Measurements from ENCODE around the gene ROR1. TPM values are rescaled to one million over a fixed set of nuclear protein-coding genes. Genes with fewer than 3 reads are reported as not detected.

Gene ROR1
- total and polyA plus RNA-seq, 8 donors: 1.4 to 37.3 (median 14.6) TPM

DNA sequence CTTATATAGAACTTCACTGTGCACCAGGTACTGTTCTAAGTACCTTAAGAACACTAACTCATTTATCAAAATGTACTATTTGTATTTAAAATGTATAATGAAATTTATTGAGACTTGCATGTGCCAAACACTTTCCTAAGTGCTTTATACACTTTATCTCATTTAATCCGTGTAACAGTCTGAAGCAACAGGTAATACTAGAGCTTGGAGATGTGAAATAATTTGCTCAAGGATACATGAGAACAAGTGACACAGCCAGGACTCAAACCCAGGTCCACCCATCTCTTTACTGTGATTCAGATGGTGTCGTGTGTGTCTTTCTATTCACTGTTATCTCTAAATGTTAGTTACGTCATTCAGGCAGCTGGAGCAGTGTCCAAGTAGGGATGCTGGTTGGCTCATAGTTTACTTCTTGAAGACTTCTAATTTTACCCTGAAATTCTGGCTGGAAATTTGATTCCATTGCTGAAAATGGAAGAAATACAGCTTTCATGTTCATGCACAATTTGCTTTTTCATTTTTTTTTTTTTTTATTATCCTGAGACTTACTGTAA lies 259.9 kb downstream of the ROR1 start:
- no peak overlapping the region for H3K4me3 ChIP-seq
- WGBS, 5 donors: 44 to 65% (median 50%) methylated on average over 3 of the region's 3 CpGs
- peak in 1 of 2 donors; percentile 40 for DNase-seq
- no peak overlapping the region for H3K27ac ChIP-seq
- peaks cover 3 to 25% (median 6%) of the 10 kb centered on the region in 4 donors for H3K4me1 ChIP-seq
- no peak for TF ChIP-seq EP300 (IDR thresholded peaks at IDR 0.05)
- no peak for TF ChIP-seq POLR2AphosphoS5 (IDR thresholded peaks at IDR 0.05)
- no peak for TF ChIP-seq CTCF (IDR thresholded peaks at IDR 0.05)
- no peak for TF ChIP-seq POLR2A (IDR thresholded peaks at IDR 0.05)
- no peaks in the 10 kb centered on the region for H3K27me3 ChIP-seq
- H3K9me3 ChIP-seq: no peaks in the 10 kb centered on the region
- H3K36me3 ChIP-seq: no peaks in the 10 kb centered on the region
- intact Hi-C loops (cut with DNase I; ENCODE audit: low total_unique reads): no loop called here

DNA sequence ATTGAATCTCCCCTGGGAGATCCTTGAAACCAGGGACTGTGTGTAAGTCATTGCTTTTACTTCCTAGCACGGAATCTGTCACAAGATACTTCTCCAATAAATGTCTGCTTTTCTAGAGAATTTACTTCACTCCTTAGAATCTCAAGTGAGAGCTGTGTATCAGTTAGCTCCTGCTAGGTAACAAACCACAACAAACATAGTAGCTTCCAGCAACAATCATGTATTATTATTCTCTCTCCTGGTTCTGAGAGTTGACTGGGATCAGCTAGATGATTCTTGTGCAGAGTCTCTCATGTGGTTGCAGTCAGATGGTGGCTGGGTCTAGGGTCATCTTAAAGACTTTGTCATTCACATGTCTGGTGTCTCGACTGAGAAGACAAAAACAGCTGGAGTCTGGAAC lies 262.7 kb downstream of the ROR1 start:
- TF ChIP-seq EP300 (IDR thresholded peaks at IDR 0.05) (no peak), CTCF (IDR thresholded peaks at IDR 0.05) (no peak), POLR2A (IDR thresholded peaks at IDR 0.05) (no peak), POLR2AphosphoS5 (IDR thresholded peaks at IDR 0.05) (no peak)
- DNase-seq: no peak
- H3K4me1 ChIP-seq: peaks cover 9 to 41% (median 23%) of the 10 kb centered on the region in 4 donors
- no peaks in the 10 kb centered on the region for H3K27me3 ChIP-seq
- H3K27ac ChIP-seq: no peak overlapping the region
- H3K36me3 ChIP-seq: no peaks in the 10 kb centered on the region
- intact Hi-C loops (cut with DNase I; ENCODE audit: low total_unique reads): no loop called here
- H3K4me3 ChIP-seq: no peak overlapping the region
- WGBS, 5 donors: 81 to 90% (median 84%) methylated on average over 2 of the region's 2 CpGs
- no peaks in the 10 kb centered on the region for H3K9me3 ChIP-seq

GRCh38 chr1:64038119-64038518 lies 264.3 kb downstream of the ROR1 start:
- Histone ChIP-seq H3K27me3 (no peaks in the 10 kb centered on the region), H3K36me3 (no peaks in the 10 kb centered on the region), H3K9me3 (no peaks in the 10 kb centered on the region), H3K4me3 (no peak overlapping the region), H3K4me1 (peaks cover 17 to 53% (median 36%) of the 10 kb centered on the region in 4 donors), H3K27ac (peak overlapping the region in 2 of 5 donors; percentile 51 to 68)
- TF ChIP-seq POLR2A (IDR thresholded peaks at IDR 0.05) (no peak), POLR2AphosphoS5 (IDR thresholded peaks at IDR 0.05) (no peak), CTCF (IDR thresholded peaks at IDR 0.05) (no peak), EP300 (IDR thresholded peaks at IDR 0.05) (no peak)
- 81 to 90% (median 89%) methylated on average over 4 of the region's 4 CpGs for WGBS, 5 donors
- intact Hi-C loops (cut with DNase I; ENCODE audit: low total_unique reads): no loop called here
- DNase-seq: no peak

DNA sequence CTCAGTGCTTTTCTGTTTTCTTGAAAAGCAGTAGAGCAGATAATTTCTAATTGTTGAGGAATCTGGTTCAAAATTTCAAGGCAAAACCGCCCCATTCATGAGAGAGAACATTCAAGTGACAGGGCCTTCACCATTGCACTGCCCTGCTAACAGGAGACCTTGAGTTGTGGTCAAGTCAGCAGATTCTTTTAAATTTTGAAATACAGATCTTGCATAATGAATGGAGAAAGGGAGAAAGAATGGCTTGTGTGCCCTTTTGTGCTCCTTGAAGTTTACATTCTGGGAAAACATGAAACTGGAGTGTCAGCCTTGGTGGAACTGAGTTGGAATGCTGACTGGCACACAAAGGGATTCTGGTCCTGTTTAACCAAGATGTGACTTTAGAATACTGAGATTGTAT lies 265.1 kb downstream of the ROR1 start:
- intact Hi-C loops (cut with DNase I; ENCODE audit: low total_unique reads): no loop called here
- Histone ChIP-seq H3K9me3 (no peaks in the 10 kb centered on the region), H3K4me3 (no peak overlapping the region), H3K36me3 (no peaks in the 10 kb centered on the region), H3K27me3 (no peaks in the 10 kb centered on the region), H3K27ac (peak overlapping the region in 4 of 5 donors; percentile 48 to 68 (median 54)), H3K4me1 (peaks cover 17 to 56% (median 35%) of the 10 kb centered on the region in 4 donors)
- no peak for DNase-seq
- TF ChIP-seq CTCF (IDR thresholded peaks at IDR 0.05) (no peak), EP300 (IDR thresholded peaks at IDR 0.05) (no peak), POLR2A (IDR thresholded peaks at IDR 0.05) (no peak), POLR2AphosphoS5 (IDR thresholded peaks at IDR 0.05) (no peak)
- 77 to 97% (median 90%) methylated on average over 1 of the region's 1 CpG for WGBS, 5 donors
